Fibroblast of the aortic adventitia (primary cell): ENCODE results near the gene ZSCAN22. TPM values are rescaled to one million over a fixed set of nuclear protein-coding genes. Genes with fewer than 3 reads are reported as not detected.
A peak's percentile ranks its signal among the peaks of the same experiment; 100 is the strongest.

Experiments
- DNase-seq: peaks from one replicate; pipeline ENCODE4 v3.0.0-alpha.2; 2010; ENCODE audit warnings: low read depth
- H3K4me3 ChIP-seq: 2 replicates; pipeline ENCODE4 v1.5.1; 2011; ENCODE audit warnings: low read depth, mild to moderate bottlenecking, control low read depth, low read length, moderate library complexity
- total RNA-seq: library from RNA; depleted of rRNA; stranded (reverse); fragments of >200 nt; gene quantifications from 2 replicates; pipeline ENCODE4 v1.2.3, GENCODE V29; 2012; ENCODE audit warnings: low replicate concordance
- TF ChIP-seq, protein P1 (sequence below): IDR thresholded peaks from 2 replicates; pipeline ENCODE4 v1.5.1; 2011; ENCODE audit warnings: mild to moderate bottlenecking, low read length, control low read depth, inconsistent platforms; ENCODE audit not compliant: insufficient read depth

The ZSCAN22 gene
- total RNA-seq, 1 donor = 4.1 TPM

- no peak overlapping the region for H3K4me3 ChIP-seq
- peak; percentile 81 for DNase-seq
- TF ChIP-seq, protein P1, sequence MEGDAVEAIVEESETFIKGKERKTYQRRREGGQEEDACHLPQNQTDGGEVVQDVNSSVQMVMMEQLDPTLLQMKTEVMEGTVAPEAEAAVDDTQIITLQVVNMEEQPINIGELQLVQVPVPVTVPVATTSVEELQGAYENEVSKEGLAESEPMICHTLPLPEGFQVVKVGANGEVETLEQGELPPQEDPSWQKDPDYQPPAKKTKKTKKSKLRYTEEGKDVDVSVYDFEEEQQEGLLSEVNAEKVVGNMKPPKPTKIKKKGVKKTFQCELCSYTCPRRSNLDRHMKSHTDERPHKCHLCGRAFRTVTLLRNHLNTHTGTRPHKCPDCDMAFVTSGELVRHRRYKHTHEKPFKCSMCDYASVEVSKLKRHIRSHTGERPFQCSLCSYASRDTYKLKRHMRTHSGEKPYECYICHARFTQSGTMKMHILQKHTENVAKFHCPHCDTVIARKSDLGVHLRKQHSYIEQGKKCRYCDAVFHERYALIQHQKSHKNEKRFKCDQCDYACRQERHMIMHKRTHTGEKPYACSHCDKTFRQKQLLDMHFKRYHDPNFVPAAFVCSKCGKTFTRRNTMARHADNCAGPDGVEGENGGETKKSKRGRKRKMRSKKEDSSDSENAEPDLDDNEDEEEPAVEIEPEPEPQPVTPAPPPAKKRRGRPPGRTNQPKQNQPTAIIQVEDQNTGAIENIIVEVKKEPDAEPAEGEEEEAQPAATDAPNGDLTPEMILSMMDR = no peak
Observed at GRCh38 chr19:58330458-58330857, 3.7 kb downstream of the ZSCAN22 start.

DNA sequence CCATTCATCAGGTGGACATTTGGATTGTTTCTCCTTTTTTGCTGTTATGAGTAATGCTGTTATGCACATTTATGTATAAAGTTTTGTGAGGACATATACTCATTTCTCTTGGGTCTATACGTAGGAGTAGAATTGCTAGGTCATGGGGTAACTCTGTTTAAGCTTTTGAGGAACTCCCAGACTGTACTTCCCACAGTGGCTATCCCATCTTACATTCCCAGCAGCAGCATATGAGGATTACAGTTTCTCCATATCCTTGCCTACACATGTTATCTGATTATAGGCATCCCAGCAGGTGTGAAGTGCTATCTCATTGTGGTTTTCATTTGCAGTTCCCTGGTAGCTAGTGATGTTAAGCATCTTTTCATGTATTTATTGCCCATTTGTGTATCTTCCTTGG lies 5.9 kb downstream of the ZSCAN22 start:
- TF ChIP-seq, protein P1 = no peak

GRCh38 chr19:58334691-58335249 lies 8.0 kb downstream of the ZSCAN22 start:
- no peak overlapping the region for H3K4me3 ChIP-seq
- no peak for DNase-seq
- TF ChIP-seq, protein P1 = no peak

More for the DNA sequence above, 5.9 kb downstream of the ZSCAN22 start:
- DNase-seq = no peak
- no peak overlapping the region for H3K4me3 ChIP-seq

GRCh38 chr19:58335630-58336029 lies 8.8 kb downstream of the ZSCAN22 start:
- no peak for DNase-seq
- TF ChIP-seq, protein P1 = no peak
- H3K4me3 ChIP-seq = no peak overlapping the region

GRCh38 chr19:58336216-58336615 lies 9.4 kb downstream of the ZSCAN22 start:
- TF ChIP-seq, protein P1 = no peak
- DNase-seq = no peak
- H3K4me3 ChIP-seq = no peak overlapping the region

GRCh38 chr19:58336820-58337219 lies 10.0 kb downstream of the ZSCAN22 start:
- TF ChIP-seq, protein P1 = no peak
- no peak for DNase-seq
- H3K4me3 ChIP-seq = no peak overlapping the region

GRCh38 chr19:58338336-58338735 lies 11.5 kb downstream of the ZSCAN22 start:
- no peak overlapping the region for H3K4me3 ChIP-seq
- TF ChIP-seq, protein P1 = no peak
- no peak for DNase-seq
